ENCODE measurements around the gene PSME4.

GRCh38 chr2:53877556-53877955, 93.2 kb downstream of the PSME4 start:
- TF ChIP-seq CTCF (conservative IDR thresholded peaks at IDR 0.05; ENCODE audit: low read depth in 2 of 2) (no peak), POLR2AphosphoS5 (IDR thresholded peaks at IDR 0.05; ENCODE audit: low read depth) (no peak), NANOG (IDR thresholded peaks at IDR 0.05; ENCODE audit: borderline replicate concordance) (no peak), EZH2 (IDR thresholded peaks at IDR 0.05; ENCODE audit: low read depth, unreplicated experiment) (no peak), STAT1 (IDR thresholded peaks at IDR 0.05; ENCODE audit: unreplicated experiment) (no peak), CREB1 (CRISPR knock-in tag; IDR thresholded peaks at IDR 0.05; ENCODE audit: low read depth) (no peak), ZNF331 (CRISPR knock-in tag; IDR thresholded peaks at IDR 0.05; ENCODE audit: low read depth) (no peak), EZH2phosphoT487 (IDR thresholded peaks at IDR 0.05; ENCODE audit: unreplicated experiment) (no peak), ZNF462 (CRISPR knock-in tag; IDR thresholded peaks at IDR 0.05) (no peak)

All from GM23338 (cell line).